Measurements from ENCODE around the gene CD2BP2.
"Not testable (repeated sequence)": the region's sequence is repeated elsewhere in the genome, so short reads cannot be mapped to it uniquely, and the experiment has no call there.

The CD2BP2 gene

DNA sequence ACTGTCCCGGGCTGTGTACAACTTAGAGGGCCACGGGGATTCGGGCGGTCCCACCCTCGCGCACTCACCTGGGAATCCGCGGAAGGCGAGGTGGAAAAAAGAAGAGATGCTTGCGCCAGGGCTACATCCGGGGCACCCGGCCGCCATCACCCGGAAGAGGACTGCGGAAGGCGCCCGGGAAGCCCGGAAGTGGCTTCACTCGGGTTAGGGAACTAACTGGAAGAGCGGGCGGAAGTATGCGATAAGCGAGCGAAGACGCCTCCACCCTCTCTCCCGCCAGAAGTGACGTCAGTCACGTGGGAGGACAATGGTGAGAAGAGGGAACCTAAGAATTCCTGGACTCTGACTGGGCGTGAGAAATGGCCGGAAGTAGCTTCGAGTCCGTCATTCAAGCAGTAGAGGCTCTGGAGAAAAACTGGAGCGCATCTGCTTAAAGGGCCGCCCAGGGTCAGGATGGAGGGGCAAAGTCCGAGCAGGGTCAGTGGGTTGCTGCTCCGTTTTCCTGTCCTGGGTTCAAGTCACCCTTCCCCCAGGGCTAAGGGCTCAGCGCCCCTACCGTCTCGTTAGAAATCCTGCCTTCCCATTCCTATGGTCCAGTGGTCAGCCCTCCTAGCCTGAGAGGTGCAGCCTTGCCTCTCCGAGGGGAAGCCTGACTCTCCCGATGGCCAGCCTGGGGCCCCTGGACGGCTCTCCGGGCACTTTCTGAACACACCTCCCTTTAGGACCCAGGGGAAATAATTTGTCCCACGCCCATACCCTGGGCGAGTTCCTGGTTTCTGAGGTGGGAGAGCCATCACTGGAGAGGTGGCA is at the start of gene CD2BP2:
CD2BP2 (minus strand) TSS at position 165 of the 810 bp plus-strand sequence. CDS start 627 bp downstream, outside the sequence.
- DNase-seq, result peak; percentile 91

DNA sequence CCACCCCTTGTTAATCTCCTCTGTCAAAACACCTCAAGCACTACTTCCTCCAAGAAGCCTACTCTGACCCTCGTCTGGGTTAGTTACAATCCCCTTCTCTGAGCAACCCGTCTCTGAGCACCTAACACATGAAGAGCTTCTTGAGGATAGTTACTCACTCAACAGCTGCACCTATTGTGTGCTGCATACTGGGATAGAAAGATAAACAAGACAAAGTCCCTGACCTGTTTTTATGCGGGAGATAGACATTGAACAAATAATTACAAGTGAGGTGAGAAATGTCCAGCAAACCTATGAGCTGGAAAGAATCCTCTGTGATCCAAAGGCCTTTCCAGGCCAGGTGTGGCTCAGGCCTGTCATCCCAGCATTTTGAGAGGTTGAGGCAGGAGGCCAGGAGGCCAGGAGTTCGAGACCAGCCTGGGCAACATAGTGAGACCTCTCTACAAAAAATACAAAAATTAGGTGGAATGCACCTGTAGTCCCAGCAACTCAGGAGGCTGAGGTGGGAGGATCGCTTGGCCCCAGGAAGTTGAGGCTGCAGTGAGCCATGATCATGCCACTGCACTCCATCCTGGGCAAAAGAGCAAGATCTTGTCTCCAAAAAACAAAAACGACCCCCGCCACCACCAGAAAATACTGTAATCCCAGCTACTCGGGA is 46.8 kb upstream of the CD2BP2 start:
- DNase-seq, result no peak

DNA sequence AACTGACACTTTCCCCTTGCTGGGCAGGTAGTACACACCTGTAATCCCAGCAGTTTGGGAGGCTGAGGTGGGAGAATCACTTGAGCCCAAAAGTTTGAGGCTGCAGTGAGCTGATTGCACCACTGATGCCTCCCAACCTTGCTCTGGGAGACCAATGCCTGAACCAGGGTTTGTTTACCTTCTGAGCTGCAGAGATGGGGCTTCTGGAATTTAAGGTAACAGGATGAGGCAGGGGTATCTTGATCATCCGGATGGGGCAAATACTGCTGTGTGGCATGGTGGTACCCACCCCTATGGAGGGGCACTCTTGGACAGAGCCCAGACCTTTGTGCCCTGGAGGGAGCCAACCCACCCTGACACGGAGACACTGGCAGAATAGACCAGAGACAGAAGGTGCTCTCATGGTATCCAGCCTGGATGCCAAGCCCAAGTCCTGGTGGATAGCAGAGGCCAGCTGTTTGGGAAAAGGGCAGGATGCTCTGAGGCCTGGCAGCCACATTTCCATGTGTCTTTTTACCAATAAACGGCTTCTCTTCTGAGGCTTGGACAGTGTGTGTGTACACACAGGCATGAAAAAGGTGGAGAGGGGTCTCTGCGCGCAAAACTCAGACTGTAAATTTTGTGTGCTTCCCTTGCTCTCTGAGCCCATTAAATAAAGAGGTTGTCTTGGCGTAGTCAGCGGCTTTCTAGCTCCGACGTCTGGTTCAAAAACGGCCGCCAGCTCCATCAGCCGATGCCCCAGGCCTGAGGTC is 44.5 kb upstream of the CD2BP2 start:
- DNase-seq, result no peak

DNA sequence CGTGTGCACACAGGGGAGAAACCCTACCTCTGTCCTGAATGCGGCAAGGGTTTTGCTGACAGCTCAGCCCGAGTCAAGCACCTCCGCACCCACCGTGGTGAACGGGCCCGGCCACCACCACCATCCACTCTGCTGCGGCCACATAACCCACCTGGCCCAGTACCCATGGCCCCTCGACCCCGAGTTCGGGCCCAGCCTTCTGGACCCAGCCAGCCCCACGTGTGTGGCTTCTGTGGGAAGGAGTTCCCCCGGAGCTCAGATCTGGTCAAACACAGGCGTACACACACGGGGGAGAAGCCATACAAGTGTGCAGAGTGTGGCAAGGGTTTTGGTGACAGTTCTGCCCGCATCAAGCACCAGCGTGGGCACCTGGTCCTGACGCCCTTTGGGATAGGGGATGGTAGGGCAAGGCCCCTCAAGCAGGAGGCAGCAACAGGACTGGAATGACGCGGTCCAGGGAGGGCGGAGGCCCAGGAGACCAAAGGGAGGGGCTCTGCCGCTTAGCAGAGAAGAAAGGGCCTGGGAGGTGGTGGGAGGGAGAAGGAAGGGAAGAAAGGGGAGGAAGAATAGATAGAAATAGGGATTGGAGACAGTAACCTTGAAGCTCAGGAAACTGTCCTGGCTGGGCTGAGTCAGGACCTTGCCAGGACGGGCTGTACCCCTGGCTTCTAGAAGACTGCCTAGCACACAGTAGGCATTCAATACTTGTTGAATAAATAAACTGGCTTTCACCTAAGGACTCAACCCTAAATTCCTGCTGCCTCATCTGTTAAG is 43.7 kb upstream of the CD2BP2 start:
- no peak for DNase-seq

DNA sequence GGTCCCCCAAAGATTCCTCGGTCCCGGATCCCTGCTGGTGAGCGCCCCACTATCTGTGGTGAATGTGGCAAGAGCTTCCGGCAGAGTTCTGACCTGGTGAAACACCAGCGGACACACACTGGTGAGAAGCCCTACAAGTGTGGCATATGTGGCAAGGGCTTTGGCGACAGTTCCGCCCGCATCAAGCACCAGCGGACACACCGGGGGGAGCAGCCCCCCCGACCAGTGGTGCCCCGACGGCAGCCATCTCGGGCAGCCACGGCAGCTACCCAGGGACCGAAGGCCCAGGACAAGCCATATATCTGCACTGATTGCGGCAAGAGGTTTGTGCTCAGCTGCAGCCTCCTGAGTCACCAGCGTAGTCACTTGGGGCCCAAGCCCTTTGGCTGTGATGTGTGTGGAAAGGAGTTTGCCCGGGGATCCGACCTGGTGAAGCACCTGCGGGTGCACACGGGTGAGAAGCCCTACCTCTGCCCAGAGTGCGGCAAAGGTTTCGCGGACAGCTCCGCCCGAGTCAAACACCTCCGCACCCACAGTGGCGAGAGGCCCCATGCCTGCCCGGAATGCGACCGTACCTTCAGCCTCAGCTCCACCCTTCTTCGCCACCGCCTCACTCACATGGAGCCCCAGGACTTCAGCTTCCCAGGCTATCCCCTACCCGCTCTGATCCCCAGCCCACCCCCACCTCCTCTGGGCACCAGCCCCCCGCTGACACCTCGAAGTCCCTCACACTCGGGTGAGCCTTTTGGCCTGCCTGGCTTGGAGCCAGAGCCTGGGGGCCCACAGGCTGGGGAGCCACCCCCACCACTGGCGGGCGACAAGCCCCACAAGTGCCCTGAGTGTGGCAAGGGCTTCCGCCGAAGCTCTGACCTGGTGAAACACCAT is 42.9 kb upstream of the CD2BP2 start:
- no peak for DNase-seq

DNA sequence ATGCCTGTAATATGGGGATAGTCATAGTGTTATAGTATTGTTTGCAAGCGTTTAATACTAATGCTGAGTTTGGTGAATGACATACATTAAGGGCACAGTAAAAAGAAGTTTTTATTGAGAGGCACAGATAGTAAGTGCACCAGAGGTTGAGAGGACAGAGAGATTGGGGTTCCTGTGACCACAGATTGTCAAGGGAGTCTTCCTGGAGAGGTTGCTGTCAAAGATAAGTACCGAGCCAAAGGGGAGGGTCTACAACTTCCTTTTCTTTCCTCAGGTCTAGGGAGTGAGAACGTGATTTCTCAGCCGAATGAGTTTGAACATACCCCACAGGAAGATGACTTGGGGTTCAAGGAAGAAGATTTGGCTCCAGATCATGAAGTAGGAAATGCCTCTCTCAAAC is 41.9 kb upstream of the CD2BP2 start:
- no peak for DNase-seq

DNA sequence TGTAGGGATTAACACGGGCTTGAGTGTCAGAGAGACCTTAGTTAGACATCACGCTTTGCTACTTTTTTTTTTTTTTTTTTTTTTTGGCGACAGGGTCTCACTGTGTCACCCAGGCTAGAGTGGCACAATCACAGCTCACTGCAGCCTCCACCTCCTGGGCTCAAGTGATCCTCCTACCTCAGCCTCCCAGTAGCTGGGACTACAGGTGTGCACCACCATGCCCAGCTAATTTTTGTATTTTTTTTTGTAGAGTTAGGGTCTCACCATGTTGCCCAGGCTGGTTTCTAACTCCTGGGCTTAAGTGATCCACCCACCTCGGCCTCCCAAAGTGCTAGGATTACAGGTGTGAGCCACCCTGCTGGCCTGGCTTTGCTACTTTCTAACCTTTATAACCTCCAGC is 41.5 kb upstream of the CD2BP2 start:
- DNase-seq, result not testable (repeated sequence)

DNA sequence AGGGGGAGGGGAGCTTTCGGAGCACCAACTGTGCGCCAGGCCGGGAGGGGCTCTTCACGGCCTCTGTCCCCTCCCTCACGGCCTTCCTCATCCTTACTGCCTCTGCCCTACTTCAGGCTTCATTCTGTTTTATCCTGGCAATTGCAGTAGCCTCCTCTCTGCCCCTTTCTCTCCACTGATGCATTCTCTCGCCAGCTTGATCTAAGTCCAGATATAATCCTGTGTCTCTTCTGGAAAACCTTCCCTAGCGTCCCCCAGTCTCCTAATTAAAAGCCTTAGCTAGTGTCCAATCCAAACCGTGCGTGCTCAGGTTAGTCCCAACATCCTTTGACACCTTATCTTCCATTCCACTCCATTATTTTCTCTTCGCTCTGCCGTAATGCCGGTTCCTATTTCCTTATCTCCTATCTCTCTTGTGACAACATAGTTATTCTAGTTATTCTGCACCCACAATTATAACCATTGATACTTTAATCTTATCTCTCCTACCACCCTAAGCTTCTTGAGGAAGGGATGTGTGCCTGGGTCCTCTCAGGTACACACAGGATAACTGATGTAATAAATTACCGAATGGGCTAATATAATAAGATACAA is 41.0 kb upstream of the CD2BP2 start:
- no peak for DNase-seq

DNA sequence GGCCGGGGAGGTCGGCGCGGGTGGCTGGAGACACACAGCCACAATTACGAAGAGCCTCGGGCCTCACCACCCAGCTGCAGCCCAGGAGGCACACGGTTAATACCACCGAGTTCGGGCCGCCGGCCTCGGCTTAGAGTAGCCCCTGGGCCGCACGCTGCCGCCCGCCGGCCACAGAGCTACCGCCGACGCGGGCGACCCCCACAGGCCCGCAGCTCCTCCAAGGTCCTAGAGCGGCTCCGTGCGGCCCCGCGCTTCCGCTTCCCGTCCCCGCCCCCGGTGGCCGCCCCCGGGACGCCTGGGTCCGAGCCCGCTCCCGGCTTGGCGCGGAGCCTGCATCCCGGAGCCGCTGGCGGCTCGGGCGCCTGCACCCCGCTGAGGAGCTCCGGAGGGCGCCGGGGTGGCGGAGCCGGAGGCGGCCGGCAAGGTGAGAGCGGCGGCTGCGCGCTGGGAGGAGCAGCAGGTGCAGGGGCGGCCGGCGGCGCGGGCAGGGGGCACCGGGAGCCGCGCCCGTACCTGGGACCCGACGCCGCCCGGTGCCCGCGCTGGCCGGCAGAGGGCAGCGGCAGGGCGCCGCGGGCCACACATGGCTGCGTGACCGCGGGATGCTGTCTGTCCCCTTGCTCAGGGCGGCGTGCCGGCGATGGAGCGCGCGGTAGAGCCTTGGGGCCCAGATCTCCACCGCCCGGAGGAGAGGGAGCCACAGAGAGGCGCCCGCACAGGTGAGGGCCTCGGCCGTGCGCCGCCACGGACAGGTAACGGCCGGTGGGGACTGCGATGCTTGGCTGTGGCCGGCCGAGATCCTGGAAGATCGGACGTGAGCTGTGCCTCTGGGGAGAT is 40.3 kb upstream of the CD2BP2 start, which contains the start of gene ZNF48:
ZNF48 (plus strand) TSS at position 266 of the 837 bp plus-strand sequence; CDS start at position 641, 375 bp downstream.
- peak; percentile 64 for DNase-seq

DNA sequence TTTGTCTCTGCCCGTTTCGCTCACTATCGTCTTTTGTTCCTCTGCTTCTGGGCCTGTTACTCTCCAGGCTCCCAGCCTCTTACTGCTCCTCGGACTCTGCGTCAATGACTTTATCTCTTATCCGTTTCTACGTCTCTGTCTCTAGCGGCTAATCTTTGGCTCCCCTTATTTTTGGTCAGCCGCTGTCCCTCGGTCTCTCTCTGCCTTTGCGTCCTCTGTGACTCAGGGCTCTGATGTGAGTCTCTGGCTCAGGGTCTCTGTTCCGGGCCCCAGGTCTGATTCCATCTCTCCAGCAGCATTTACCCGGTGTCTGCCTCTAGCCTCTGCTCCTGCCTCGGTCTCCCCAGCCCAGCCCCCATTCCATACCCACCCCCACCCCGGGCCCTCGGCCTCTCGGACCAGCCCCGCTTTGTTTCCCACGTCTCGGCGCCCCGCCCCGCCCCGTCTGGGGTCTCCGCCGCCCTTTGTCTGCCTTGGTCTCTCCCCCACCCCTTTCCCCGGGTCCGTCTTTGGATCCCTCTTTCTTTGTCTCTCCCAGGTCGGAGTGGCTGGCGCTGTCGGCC is 39.6 kb upstream of the CD2BP2 start:
- DNase-seq, result no peak

DNA sequence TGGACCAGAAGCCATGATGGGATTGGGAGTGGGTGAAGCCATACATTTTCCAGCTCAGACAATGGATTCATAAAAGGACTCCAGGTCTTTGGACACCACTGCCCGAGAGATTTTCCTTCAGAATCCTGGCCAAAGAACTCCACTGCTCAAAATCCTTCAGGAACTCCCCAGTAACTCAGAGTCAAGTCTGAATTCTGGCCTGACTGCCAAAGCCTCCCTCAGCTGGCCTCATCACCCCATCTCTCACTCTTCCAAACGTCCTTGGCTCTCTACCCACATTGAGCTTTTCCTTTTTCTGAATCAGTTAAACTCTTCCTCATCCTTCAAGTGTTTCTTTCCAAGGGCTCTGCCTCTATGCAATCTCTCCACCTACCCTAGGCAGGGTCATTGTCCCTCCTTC is 28.4 kb upstream of the CD2BP2 start:
- DNase-seq, result no peak

DNA sequence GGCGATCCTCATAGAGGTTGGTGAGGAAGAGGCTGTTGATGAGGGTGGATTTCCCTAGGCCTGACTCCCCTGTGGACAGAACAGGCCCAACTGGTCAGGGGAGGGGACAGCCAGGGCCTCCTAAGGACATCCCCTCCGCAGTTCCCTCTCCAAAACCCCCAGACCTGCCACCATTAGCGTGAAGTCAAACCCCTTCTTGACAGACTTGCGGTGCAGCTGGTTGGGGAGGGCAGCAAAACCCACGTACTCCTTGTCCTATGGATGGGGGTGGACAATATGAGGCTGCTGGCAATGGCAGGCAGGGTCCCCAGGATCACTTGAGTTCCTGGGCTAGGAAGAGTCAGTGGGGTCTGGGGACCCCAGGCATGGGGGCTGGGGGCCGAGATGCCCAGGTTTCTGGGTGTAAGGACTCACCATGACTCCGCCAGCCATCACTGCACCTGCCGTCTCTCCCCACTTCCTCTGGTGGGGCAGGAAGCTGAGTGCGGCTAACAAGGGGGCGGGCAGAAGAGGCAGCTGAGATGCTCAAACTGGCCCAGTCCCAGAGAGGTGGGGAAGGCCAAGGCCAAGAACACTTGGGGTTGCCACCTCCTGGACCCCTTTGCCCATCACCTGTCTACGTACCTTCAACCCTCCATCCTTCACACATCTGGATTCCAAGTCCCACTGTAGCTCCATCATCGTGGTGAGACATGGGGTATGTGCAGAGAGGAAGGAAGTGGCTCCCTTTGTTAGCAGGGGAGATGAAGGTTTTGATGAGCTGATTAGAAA is 27.2 kb upstream of the CD2BP2 start, which contains the start of gene SEPTIN1:
SEPTIN1 (minus strand) TSS at position 451 of the 771 bp plus-strand sequence; CDS start at position 432, 19 bp downstream.
- DNase-seq, result peak; percentile 79

DNA sequence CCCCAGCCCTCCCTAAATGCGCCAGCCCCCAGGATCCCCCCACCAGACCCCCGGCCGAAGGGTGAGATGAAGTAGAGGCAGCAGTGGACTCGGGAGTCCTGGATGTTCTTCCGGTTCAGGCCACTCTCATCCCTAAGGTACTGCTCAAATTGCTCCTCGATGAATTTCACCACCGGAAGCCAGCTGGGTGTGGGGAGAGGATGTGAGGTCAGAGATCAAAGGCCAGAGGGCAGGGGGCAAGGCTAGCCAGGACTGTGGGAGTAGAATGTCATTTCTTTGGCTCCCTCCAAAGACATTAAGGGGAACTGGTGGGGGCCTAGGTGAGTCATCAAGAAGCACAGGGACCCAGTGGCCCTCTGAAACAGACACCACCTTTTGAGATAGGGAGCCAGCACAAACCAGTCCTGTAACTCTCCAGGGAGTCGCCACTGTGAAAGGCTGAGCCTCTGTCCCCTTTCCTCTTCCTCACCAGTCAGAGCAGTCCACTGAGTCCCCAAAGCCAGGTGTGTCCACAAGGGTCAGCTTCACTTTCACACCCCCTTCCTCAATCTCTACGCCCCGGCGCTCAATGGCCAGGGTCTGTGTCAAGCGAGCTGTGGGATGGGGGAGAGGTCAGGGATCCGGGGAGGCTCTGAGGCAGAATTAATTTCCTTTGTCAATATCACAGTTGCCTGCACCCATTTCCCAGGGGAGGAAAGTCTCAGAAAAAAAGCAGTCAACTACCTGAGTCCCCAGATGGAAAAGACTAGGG is 26.4 kb upstream of the CD2BP2 start:
- peak; percentile 48 for DNase-seq

DNA sequence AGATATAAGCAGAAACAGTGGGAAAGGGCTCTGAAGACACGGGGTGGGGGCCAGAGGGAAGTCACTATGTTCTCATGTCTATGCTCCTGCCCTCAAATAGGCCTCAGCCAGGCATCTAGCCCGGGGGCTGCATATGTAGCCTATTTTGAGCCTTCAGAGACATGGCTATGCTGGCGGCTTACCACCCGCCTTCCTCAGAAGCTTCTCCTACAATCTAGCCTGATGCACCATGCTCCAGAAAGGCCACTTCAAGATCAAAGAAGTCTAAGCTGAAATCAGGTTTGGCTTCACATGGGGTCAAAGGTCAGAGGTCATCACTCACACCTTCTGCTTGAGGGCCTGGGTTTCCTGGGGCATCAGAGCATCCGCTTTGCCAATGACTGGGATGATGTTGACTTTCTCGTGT is 25.7 kb upstream of the CD2BP2 start:
- no peak for DNase-seq

DNA sequence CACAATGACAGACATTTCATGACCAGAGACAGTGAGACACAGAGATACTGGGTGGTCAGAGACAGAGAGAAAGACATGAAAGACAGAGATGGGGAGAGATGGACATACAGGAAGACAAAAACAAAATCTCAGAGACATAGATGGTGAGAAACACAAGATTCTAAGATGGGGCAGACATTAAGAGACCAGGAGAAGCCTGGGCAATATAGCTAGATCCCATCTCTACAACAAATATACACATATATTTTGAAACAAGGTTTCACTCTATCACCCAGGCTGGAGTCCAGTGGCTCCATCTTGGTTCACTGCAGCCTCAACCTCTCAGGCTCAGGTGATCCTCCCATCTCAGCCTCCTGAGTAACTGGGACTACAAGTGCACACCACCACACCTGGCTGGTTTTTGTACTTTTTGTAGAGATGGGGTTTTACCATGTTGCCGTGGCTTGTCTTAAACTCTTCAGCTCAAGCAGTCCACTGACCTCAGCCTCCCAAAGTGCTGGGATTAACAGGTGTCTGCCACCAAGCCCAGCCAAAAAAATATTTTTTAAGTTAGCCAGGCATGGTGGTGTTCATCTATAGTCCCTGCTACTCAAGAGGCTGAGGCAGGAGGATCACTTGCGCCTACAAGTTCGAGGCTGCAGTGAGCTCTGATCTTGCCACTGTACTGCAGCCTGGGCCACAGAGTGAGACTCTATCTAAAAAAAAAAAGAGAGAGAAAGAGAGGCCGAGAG is 25.1 kb upstream of the CD2BP2 start:
- no peak for DNase-seq

DNA sequence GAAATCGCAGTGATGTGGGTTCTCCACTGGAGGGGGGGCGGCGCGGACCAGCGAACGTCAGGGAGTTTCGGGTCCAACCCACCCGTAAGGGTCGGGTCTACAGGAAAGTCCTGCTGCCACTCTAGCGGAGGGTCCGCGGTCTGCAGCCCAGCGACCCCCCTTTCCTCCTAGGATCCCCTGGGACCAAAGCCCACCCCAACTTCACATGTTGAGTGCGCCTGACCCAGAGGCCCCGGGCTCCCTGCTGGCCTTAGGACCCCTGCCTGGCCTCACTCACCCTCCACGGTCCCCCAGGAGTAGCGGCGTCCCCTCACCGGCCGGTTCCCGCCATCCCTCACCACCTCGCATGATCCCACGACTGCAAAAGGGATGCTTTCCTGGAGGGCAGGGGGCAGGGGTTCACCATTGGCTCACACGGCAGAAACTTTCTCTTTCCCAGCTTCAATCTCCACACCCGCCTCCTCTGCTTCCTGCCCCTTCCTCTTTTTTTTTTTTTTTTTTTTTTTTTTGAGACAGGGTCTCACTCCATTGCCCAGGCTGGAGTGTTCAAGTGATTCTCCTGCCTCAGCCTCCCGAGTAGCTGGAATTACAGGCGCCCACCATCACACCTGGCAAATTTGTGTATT is 24.2 kb upstream of the CD2BP2 start:
- DNase-seq, result no peak
